SH-SY5Y (cell line): Measurements from ENCODE around the gene PFN1.

ENCODE experiments used
- GATA2 ChIP-seq: IDR thresholded peaks from 2 replicates; pipeline ENCODE4 v1.6.1; 2011; ENCODE audit warnings: mild to moderate bottlenecking, low read depth, low read length
- GATA3 ChIP-seq: IDR thresholded peaks from 2 replicates; pipeline ENCODE4 v1.6.1; 2011; ENCODE audit warnings: low read depth, mild to moderate bottlenecking, low read length, moderate library complexity

DNA sequence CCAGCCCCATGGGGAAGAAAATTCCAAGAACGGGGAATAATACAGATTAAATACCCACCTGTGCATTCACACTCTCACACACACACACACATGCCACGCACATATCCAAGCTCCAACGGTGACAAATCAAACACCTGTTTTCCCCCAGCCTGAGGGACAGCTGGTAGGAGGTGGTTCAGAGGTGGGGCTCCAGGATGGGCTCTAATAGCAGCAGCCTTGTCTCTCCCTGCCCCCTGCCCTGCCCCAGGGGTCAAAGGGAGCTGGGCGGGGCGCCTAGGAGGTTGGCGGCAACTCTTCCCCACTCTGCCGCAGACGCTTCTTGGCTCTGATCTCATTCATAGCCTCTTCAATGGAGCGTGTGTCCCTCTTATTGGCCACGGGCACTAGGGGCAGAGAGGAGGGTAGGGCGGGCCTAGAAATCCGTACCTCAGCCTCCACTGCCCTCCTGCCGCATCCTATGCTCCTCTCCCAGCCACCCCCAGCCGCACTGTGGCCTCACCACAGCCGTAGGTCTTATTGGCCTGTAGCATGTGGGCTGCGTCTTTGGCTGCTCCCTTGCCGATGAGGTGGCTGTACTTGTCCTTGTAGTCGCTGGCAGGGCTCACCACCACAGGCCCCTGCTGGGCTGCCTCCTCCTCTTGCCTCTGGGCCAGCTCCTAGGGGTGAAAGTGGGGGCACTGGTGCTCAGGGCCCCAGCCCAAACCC lies 11.1 kb upstream of the PFN1 start:
- TF ChIP-seq GATA2 (no peak), GATA3 (no peak)
